ENCODE data around the gene MTRR. TPM values are rescaled to one million over a fixed set of nuclear protein-coding genes. Genes with fewer than 3 reads are reported as not detected.

The MTRR gene
- total RNA-seq, 1 donor from 2014 or later, result 40.5 TPM

- Mint-ChIP-seq H3K4me1 (peaks cover 32% of the 10 kb centered on the region), H3K9me3 (no peaks in the 10 kb centered on the region), H3K27ac (no peak overlapping the region), H3K36me3 (peaks cover 3% of the 10 kb centered on the region), H3K4me3 (no peak overlapping the region), H3K27me3 (ENCODE audit: low read depth) (no peaks in the 10 kb centered on the region)
- TF ChIP-seq CTCF (IDR thresholded peaks at IDR 0.05; ENCODE audit: unreplicated experiment), result no peak
- no peak for DNase-seq (ENCODE audit: low spot score in 2 of 2, unreplicated experiment in 2 of 2)
These were observed 1.7 kb upstream of the MTRR start for GRCh38 chr5:7867260-7867659.

- H3K4me3 Mint-ChIP-seq, result peak overlapping the region; percentile 85
- no peak for DNase-seq (ENCODE audit: low spot score in 2 of 2, unreplicated experiment in 2 of 2)
- no peak for TF ChIP-seq CTCF (IDR thresholded peaks at IDR 0.05; ENCODE audit: unreplicated experiment)
- peaks cover 3% of the 10 kb centered on the region for H3K36me3 Mint-ChIP-seq
- peak overlapping the region; percentile 31 for H3K27ac Mint-ChIP-seq
- H3K27me3 Mint-ChIP-seq (ENCODE audit: low read depth), result no peaks in the 10 kb centered on the region
- no peaks in the 10 kb centered on the region for H3K9me3 Mint-ChIP-seq
- H3K4me1 Mint-ChIP-seq, result peaks cover 32% of the 10 kb centered on the region
These were observed 548 bp upstream of the MTRR start for GRCh38 chr5:7868427-7868772.

- H3K27ac Mint-ChIP-seq, result peak overlapping the region; percentile 31
- peaks cover 32% of the 10 kb centered on the region for H3K4me1 Mint-ChIP-seq
- H3K4me3 Mint-ChIP-seq, result peak overlapping the region; percentile 85
- no peaks in the 10 kb centered on the region for H3K27me3 Mint-ChIP-seq (ENCODE audit: low read depth)
- peak; percentile 27 to 50 for DNase-seq (ENCODE audit: low spot score in 2 of 2, unreplicated experiment in 2 of 2)
- H3K9me3 Mint-ChIP-seq, result no peaks in the 10 kb centered on the region
- TF ChIP-seq CTCF (IDR thresholded peaks at IDR 0.05; ENCODE audit: unreplicated experiment), result no peak
- H3K36me3 Mint-ChIP-seq, result peaks cover 5% of the 10 kb centered on the region
These were observed 657 bp downstream of the MTRR start for GRCh38 chr5:7869474-7870136.

GRCh38 chr5:7871653-7872052 is 2.7 kb downstream of the MTRR start:
- H3K27ac Mint-ChIP-seq, result no peak overlapping the region
- H3K4me3 Mint-ChIP-seq, result no peak overlapping the region
- no peaks in the 10 kb centered on the region for H3K27me3 Mint-ChIP-seq (ENCODE audit: low read depth)
- DNase-seq (ENCODE audit: low spot score in 2 of 2, unreplicated experiment in 2 of 2), result no peak
- no peaks in the 10 kb centered on the region for H3K9me3 Mint-ChIP-seq
- TF ChIP-seq CTCF (IDR thresholded peaks at IDR 0.05; ENCODE audit: unreplicated experiment), result no peak
- peaks cover 10% of the 10 kb centered on the region for H3K36me3 Mint-ChIP-seq
- H3K4me1 Mint-ChIP-seq, result peaks cover 26% of the 10 kb centered on the region

GRCh38 chr5:7872517-7873130 is 3.7 kb downstream of the MTRR start:
- H3K9me3 Mint-ChIP-seq, result no peaks in the 10 kb centered on the region
- H3K36me3 Mint-ChIP-seq, result peaks cover 10% of the 10 kb centered on the region
- H3K4me1 Mint-ChIP-seq, result peaks cover 18% of the 10 kb centered on the region
- no peak overlapping the region for H3K27ac Mint-ChIP-seq
- no peak overlapping the region for H3K4me3 Mint-ChIP-seq
- no peak for TF ChIP-seq CTCF (IDR thresholded peaks at IDR 0.05; ENCODE audit: unreplicated experiment)
- no peaks in the 10 kb centered on the region for H3K27me3 Mint-ChIP-seq (ENCODE audit: low read depth)
- DNase-seq (ENCODE audit: low spot score in 2 of 2, unreplicated experiment in 2 of 2), result no peak
